Measurements from ENCODE around the gene C2orf80. TPM values are rescaled to one million over a fixed set of nuclear protein-coding genes. Genes with fewer than 3 reads are reported as not detected.

The C2orf80 gene
- total and polyA plus RNA-seq, 2 donors (not counting 1 experiment from before 2014, with no cell fraction given): not detected

DNA sequence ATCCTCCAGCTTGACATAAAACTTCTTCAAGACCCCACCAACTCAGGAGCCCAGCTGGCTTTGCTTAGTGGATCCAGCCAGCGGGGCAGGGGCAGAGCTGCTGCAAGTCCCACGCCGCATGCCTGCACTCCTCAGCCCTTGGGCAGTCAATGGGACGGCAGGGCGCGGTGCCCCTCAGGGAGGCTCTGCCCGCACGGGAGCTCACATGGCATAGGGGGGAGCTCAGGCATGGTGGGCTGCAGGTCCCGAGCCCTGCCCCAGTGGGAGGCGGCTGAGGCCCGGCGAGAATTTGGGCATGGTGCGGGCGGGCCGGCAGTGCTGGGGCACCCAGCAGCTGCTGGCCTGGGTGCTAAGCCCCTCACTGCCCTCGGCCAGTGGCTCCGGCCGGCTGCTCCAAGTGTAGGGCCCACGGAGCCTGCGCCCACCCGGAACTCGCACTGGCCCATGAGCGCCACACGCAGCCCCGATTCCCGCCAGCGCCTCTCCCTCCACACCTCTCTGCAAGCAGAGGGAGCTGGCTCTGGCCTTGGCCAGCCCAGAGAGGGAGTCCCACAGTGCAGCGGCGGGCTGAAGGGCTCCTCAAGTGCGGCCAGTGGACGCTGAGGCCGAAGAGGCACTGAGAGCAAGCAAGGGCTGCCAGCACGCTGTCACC is 37.9 kb upstream of the C2orf80 start:
- no peak overlapping the region for H3K27ac ChIP-seq (ENCODE audit: low read length in 2 of 2)
- peaks cover 7% of the 10 kb centered on the region for H3K9me3 Mint-ChIP-seq (ENCODE audit: insufficient read depth)
- intact Hi-C loops (cut with micrococcal nuclease): no loop called here
- no peak overlapping the region for H3K4me2 ChIP-seq (replicated peaks; ENCODE audit: low read depth, low read length, poor library complexity, severe bottlenecking)
- TF ChIP-seq EZH2 (IDR thresholded peaks at IDR 0.05; ENCODE audit: borderline replicate concordance, insufficient read depth, low read depth, low read length, poor library complexity, severe bottlenecking): no peak
- TF ChIP-seq, protein P1, sequence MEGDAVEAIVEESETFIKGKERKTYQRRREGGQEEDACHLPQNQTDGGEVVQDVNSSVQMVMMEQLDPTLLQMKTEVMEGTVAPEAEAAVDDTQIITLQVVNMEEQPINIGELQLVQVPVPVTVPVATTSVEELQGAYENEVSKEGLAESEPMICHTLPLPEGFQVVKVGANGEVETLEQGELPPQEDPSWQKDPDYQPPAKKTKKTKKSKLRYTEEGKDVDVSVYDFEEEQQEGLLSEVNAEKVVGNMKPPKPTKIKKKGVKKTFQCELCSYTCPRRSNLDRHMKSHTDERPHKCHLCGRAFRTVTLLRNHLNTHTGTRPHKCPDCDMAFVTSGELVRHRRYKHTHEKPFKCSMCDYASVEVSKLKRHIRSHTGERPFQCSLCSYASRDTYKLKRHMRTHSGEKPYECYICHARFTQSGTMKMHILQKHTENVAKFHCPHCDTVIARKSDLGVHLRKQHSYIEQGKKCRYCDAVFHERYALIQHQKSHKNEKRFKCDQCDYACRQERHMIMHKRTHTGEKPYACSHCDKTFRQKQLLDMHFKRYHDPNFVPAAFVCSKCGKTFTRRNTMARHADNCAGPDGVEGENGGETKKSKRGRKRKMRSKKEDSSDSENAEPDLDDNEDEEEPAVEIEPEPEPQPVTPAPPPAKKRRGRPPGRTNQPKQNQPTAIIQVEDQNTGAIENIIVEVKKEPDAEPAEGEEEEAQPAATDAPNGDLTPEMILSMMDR (IDR thresholded peaks at IDR 0.05): no peak
- no peaks in the 10 kb centered on the region for H4K20me1 ChIP-seq (ENCODE audit: control insufficient read depth, insufficient read depth, low read length, poor library complexity, severe bottlenecking)
- H3K27me3 ChIP-seq (replicated peaks in 1 of 4; ENCODE audit: control extremely low read depth in 1 of 4, control insufficient read depth in 3 of 4, insufficient read depth in 4 of 4, low read length in 3 of 4): no peaks in the 10 kb centered on the region
- POLR2A ChIA-PET: no interaction called here
- no peak overlapping the region for H3K9ac ChIP-seq (ENCODE audit: low read length)
- no peaks in the 10 kb centered on the region for H3K79me2 ChIP-seq (ENCODE audit: control insufficient read depth, insufficient read depth, low read length)
- H3K4me3 ChIP-seq (ENCODE audit: control extremely low read depth in 1 of 5, extremely low read depth in 1 of 5, insufficient read depth in 1 of 5, low read depth in 2 of 5, low read length in 4 of 5): no peak overlapping the region
- ATAC-seq (ENCODE audit: low read depth): no peak
- H3K27ac Mint-ChIP-seq: no peak overlapping the region
- no peaks in the 10 kb centered on the region for H3K36me3 ChIP-seq (replicated peaks in 1 of 2; ENCODE audit: control extremely low read depth in 1 of 2, control insufficient read depth in 1 of 2, extremely low read depth in 1 of 2, insufficient read depth in 2 of 2, low read length in 1 of 2)
- H3K4me1 ChIP-seq (ENCODE audit: control insufficient read depth in 2 of 2, insufficient read depth in 2 of 2, low read length in 2 of 2): no peaks in the 10 kb centered on the region
- no peaks in the 10 kb centered on the region for H3K4me1 Mint-ChIP-seq
- no peak overlapping the region for H2AFZ ChIP-seq (ENCODE audit: insufficient read depth, low read depth, low read length, poor library complexity, severe bottlenecking)
- peaks cover 4% of the 10 kb centered on the region for H3K27me3 Mint-ChIP-seq
- no peak overlapping the region for H3K4me3 Mint-ChIP-seq
- H3K9me3 ChIP-seq (ENCODE audit: control extremely low read depth in 1 of 3, control insufficient read depth in 2 of 3, insufficient read depth in 1 of 3, low read length in 2 of 3): peaks cover 0 to 10% (median 9%) of the 10 kb centered on the region in 3 donors
- no peak for DNase-seq
- CTCF ChIA-PET: no interaction called here
- 95% methylated on average over 33 of the region's 33 CpGs for WGBS (ENCODE audit: insufficient coverage)

DNA sequence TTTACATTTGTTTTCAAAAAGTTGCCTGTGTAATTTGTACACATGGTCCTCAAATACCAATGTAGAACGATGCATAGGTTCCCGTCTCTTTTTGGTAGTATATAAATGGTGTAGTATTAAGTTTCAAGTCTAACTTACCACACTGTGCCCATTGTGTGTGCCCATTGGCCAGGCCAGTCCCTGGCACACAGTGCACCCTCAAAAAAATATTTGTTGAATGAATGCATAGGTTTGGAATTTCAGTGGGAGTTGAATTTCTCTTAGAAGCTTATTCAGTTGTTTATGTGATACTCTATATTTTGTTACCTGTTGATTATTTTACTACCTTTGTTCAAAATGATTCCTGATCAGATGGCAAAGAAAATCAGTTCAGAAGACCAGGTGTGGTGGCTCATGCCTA is 35.0 kb upstream of the C2orf80 start:
- Histone ChIP-seq H2AFZ (ENCODE audit: insufficient read depth, low read depth, low read length, poor library complexity, severe bottlenecking) (no peak overlapping the region), H3K36me3 (replicated peaks in 1 of 2; ENCODE audit: control extremely low read depth in 1 of 2, control insufficient read depth in 1 of 2, extremely low read depth in 1 of 2, insufficient read depth in 2 of 2, low read length in 1 of 2) (no peaks in the 10 kb centered on the region), H3K9ac (ENCODE audit: low read length) (no peak overlapping the region), H3K4me1 (ENCODE audit: control insufficient read depth in 2 of 2, insufficient read depth in 2 of 2, low read length in 2 of 2) (no peaks in the 10 kb centered on the region), H3K9me3 (ENCODE audit: control extremely low read depth in 1 of 3, control insufficient read depth in 2 of 3, insufficient read depth in 1 of 3, low read length in 2 of 3) (peaks cover 0 to 12% (median 0%) of the 10 kb centered on the region in 3 donors), H3K4me3 (ENCODE audit: control extremely low read depth in 1 of 5, extremely low read depth in 1 of 5, insufficient read depth in 1 of 5, low read depth in 2 of 5, low read length in 4 of 5) (no peak overlapping the region), H3K27ac (ENCODE audit: low read length in 2 of 2) (no peak overlapping the region), H3K4me2 (replicated peaks; ENCODE audit: low read depth, low read length, poor library complexity, severe bottlenecking) (no peak overlapping the region), H3K27me3 (replicated peaks in 1 of 4; ENCODE audit: control extremely low read depth in 1 of 4, control insufficient read depth in 3 of 4, insufficient read depth in 4 of 4, low read length in 3 of 4) (no peaks in the 10 kb centered on the region), H3K79me2 (ENCODE audit: control insufficient read depth, insufficient read depth, low read length) (no peaks in the 10 kb centered on the region), H4K20me1 (ENCODE audit: control insufficient read depth, insufficient read depth, low read length, poor library complexity, severe bottlenecking) (no peaks in the 10 kb centered on the region)
- Mint-ChIP-seq H3K4me3 (no peak overlapping the region), H3K9me3 (ENCODE audit: insufficient read depth) (no peaks in the 10 kb centered on the region), H3K27ac (no peak overlapping the region), H3K4me1 (no peaks in the 10 kb centered on the region), H3K27me3 (peaks cover 4% of the 10 kb centered on the region)
- no CpG with 5 or more reads among the region's 2 CpGs for WGBS (ENCODE audit: insufficient coverage)
- CTCF ChIA-PET: no interaction called here
- intact Hi-C loops (cut with micrococcal nuclease): no loop called here
- ATAC-seq (ENCODE audit: low read depth) (no peak), DNase-seq (no peak)
- TF ChIP-seq, protein P1 (IDR thresholded peaks at IDR 0.05): no peak
- no peak for TF ChIP-seq EZH2 (IDR thresholded peaks at IDR 0.05; ENCODE audit: borderline replicate concordance, insufficient read depth, low read depth, low read length, poor library complexity, severe bottlenecking)
- POLR2A ChIA-PET: no interaction called here

All from B cell (primary cell).